ENCODE measurements around the gene LRRK1.

LRRK1 gene

GRCh38 chr15:101111570-101112262 is 192.6 kb downstream of the LRRK1 start:
- no peak overlapping the region for H3K27ac ChIP-seq
- TF ChIP-seq CTCF (conservative IDR thresholded peaks at IDR 0.05) = no peak

GRCh38 chr15:101112336-101113113 is 193.4 kb downstream of the LRRK1 start:
- no peak for TF ChIP-seq CTCF (conservative IDR thresholded peaks at IDR 0.05)
- no peak overlapping the region for H3K27ac ChIP-seq

- no peak for TF ChIP-seq CTCF (conservative IDR thresholded peaks at IDR 0.05)
- no peak overlapping the region for H3K27ac ChIP-seq
Measured at GRCh38 chr15:101113114-101114005, 194.2 kb downstream of the LRRK1 start.

GRCh38 chr15:101114166-101114565 is 195.0 kb downstream of the LRRK1 start:
- H3K27ac ChIP-seq = no peak overlapping the region
- TF ChIP-seq CTCF (conservative IDR thresholded peaks at IDR 0.05) = no peak

- no peak overlapping the region for H3K27ac ChIP-seq
- no peak for TF ChIP-seq CTCF (conservative IDR thresholded peaks at IDR 0.05)
Measured at GRCh38 chr15:101114610-101115009, 195.5 kb downstream of the LRRK1 start.

- H3K27ac ChIP-seq = no peak overlapping the region
- TF ChIP-seq CTCF (conservative IDR thresholded peaks at IDR 0.05) = no peak
Measured at GRCh38 chr15:101115393-101115785, 196.2 kb downstream of the LRRK1 start.

Measured in VCaP (cell line).